Choroid plexus epithelial cell (primary cell): ENCODE data around the gene RAD54L.

Source experiments
- DNase-seq: peaks from one replicate; pipeline ENCODE4 v3.0.0-alpha.2; 2010; ENCODE audit warnings: low read depth
- H3K4me3 ChIP-seq: 2 replicates; pipeline ENCODE4 v1.5.1; 2011; ENCODE audit warnings: low read depth, mild to moderate bottlenecking, control low read depth, low read length, moderate library complexity
- TF ChIP-seq, protein P1 (sequence below): conservative IDR thresholded peaks from 2 replicates; pipeline ENCODE4 v1.5.1; 2011; ENCODE audit warnings: low read depth, mild to moderate bottlenecking, control low read depth, inconsistent platforms, low read length, moderate library complexity

The RAD54L gene

GRCh38 chr1:46247436-46248121 is at the start of gene RAD54L:
Gene RAD54L (plus strand): TSS chr1:46247763. CDS start chr1:46248406, 643 bp downstream.
- peak; percentile 99 for DNase-seq
- TF ChIP-seq, protein P1, sequence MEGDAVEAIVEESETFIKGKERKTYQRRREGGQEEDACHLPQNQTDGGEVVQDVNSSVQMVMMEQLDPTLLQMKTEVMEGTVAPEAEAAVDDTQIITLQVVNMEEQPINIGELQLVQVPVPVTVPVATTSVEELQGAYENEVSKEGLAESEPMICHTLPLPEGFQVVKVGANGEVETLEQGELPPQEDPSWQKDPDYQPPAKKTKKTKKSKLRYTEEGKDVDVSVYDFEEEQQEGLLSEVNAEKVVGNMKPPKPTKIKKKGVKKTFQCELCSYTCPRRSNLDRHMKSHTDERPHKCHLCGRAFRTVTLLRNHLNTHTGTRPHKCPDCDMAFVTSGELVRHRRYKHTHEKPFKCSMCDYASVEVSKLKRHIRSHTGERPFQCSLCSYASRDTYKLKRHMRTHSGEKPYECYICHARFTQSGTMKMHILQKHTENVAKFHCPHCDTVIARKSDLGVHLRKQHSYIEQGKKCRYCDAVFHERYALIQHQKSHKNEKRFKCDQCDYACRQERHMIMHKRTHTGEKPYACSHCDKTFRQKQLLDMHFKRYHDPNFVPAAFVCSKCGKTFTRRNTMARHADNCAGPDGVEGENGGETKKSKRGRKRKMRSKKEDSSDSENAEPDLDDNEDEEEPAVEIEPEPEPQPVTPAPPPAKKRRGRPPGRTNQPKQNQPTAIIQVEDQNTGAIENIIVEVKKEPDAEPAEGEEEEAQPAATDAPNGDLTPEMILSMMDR = no peak
- peak within 1 kb of the TSS; percentile 81 for H3K4me3 ChIP-seq

GRCh38 chr1:46197964-46198811 is 49.4 kb upstream of the RAD54L start, which contains the start of gene POMGNT1:
Gene POMGNT1 (minus strand): TSS chr1:46198434. CDS start chr1:46197821, 613 bp downstream.
- TF ChIP-seq, protein P1 = peak; percentile 14
- peak; percentile 47 for DNase-seq
- peak within 1 kb of the TSS; percentile 85 for H3K4me3 ChIP-seq

- TF ChIP-seq, protein P1 = no peak
- peak overlapping the region; percentile 2 for H3K4me3 ChIP-seq
- no peak for DNase-seq
These were observed 48.3 kb upstream of the RAD54L start for GRCh38 chr1:46199233-46199749.

GRCh38 chr1:46203738-46204405 is 43.7 kb upstream of the RAD54L start:
- peak overlapping the region; percentile 73 for H3K4me3 ChIP-seq
- TF ChIP-seq, protein P1 = no peak
- no peak for DNase-seq

- TF ChIP-seq, protein P1 = no peak
- no peak overlapping the region for H3K4me3 ChIP-seq
- no peak for DNase-seq
These were observed 43.2 kb upstream of the RAD54L start for GRCh38 chr1:46204406-46204742.

DNA sequence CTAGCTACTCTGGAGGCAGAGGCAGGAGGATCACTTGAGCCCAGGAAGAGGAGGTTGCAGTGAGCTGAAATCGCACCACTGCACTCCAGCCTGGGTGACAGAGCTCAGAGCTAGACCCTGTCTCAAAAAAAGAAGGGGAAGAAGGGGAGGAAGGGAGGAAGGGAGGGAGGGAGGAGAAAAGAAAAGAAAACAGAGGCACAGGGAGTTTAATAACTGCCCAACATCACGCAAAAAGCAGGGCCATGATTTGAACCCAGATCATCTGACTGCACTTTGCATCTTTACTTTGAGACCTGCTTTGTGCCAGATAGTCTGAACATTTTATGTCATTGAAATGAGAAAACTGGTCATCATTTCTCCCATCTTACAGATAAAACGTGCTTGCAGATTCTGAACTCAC is 42.4 kb upstream of the RAD54L start:
- DNase-seq = no peak
- H3K4me3 ChIP-seq = no peak overlapping the region
- TF ChIP-seq, protein P1 = no peak
